Astrocyte (in vitro differentiated cells and primary cell): ENCODE data around the gene GAGE12E. TPM values are rescaled to one million over a fixed set of nuclear protein-coding genes. Genes with fewer than 3 reads are reported as not detected.
"Not testable (repeated sequence)": the region's sequence is repeated elsewhere in the genome, so short reads cannot be mapped to it uniquely, and the experiment has no call there.

ENCODE experiments used
- DNase-seq: peaks from one replicate; pipeline ENCODE4 v3.0.0-alpha.2; 2010; ENCODE audit warnings: low read depth
- FAIRE-seq: peaks from 2 replicates; lab custom pipeline; 2011; peaks lifted over from hg19 to GRCh38; lab: Jason Lieb, UNC
- H2AFZ ChIP-seq: 2 replicates; pipeline ENCODE4 v1.6.0; 2012; ENCODE audit warnings: low read depth, low read length, inconsistent platforms
- H3K27ac ChIP-seq: 2 replicates; pipeline ENCODE4 v1.5.1; 2011; ENCODE audit warnings: low read depth, low read length, inconsistent platforms
- H3K27me3 ChIP-seq: 2 replicates; pipeline ENCODE4 v1.6.0; 2011; ENCODE audit warnings: low read length, inconsistent platforms; ENCODE audit not compliant: insufficient read depth
- H3K36me3 ChIP-seq: 2 replicates; pipeline ENCODE4 v1.5.1; 2011; ENCODE audit warnings: low read length, inconsistent platforms; ENCODE audit not compliant: insufficient read depth
- H3K4me1 ChIP-seq: 2 replicates; pipeline ENCODE4 v1.5.1; 2011; ENCODE audit warnings: low read length, inconsistent platforms; ENCODE audit not compliant: insufficient read depth
- H3K4me2 ChIP-seq: 2 replicates; pipeline ENCODE4 v1.6.0; 2012; ENCODE audit warnings: low read length, inconsistent platforms
- H3K4me3 ChIP-seq: 2 replicates; pipeline ENCODE4 v1.5.1; 2011; ENCODE audit warnings: low read depth, mild to moderate bottlenecking, low read length, inconsistent platforms; ENCODE audit not compliant: insufficient read depth
- H3K79me2 ChIP-seq: 2 replicates; pipeline ENCODE4 v1.6.0; 2012; ENCODE audit warnings: mild to moderate bottlenecking, low read length, inconsistent platforms; ENCODE audit not compliant: insufficient read depth
- H3K9ac ChIP-seq: 2 replicates; pipeline ENCODE4 v1.6.0; 2012; ENCODE audit warnings: mild to moderate bottlenecking, low read length, inconsistent platforms
- H3K9me3 ChIP-seq: 2 replicates; pipeline ENCODE4 v1.5.1; 2012; ENCODE audit warnings: low read depth, mild to moderate bottlenecking, low read length, inconsistent platforms; ENCODE audit not compliant: insufficient read depth
- H4K20me1 ChIP-seq: 2 replicates; pipeline ENCODE4 v1.6.0; 2012; ENCODE audit warnings: low read length, inconsistent platforms; ENCODE audit not compliant: insufficient read depth
- H3K27ac Mint-ChIP-seq: one replicate; pipeline ENCODE4 v1.8.0; 2021; ENCODE audit warnings: mild to moderate bottlenecking, mixed read lengths; ENCODE audit not compliant: unreplicated experiment
- H3K27me3 Mint-ChIP-seq: one replicate; pipeline ENCODE4 v1.8.0; 2021; ENCODE audit warnings: low read depth, mixed read lengths; ENCODE audit not compliant: unreplicated experiment
- H3K36me3 Mint-ChIP-seq: one replicate; pipeline ENCODE4 v1.8.0; 2021; ENCODE audit warnings: low read depth, mixed read lengths; ENCODE audit not compliant: unreplicated experiment
- H3K4me1 Mint-ChIP-seq: one replicate; pipeline ENCODE4 v1.8.0; 2021; ENCODE audit warnings: low read depth, mixed read lengths; ENCODE audit not compliant: unreplicated experiment
- H3K4me3 Mint-ChIP-seq: one replicate; pipeline ENCODE4 v1.8.0; 2021; ENCODE audit warnings: mild to moderate bottlenecking, moderate library complexity, mixed read lengths; ENCODE audit not compliant: unreplicated experiment
- H3K9me3 Mint-ChIP-seq: one replicate; pipeline ENCODE4 v1.8.0; 2021; ENCODE audit warnings: mild to moderate bottlenecking, mixed read lengths; ENCODE audit not compliant: unreplicated experiment
- total RNA-seq: library from RNA; stranded (reverse); gene quantifications from 2 replicates; pipeline ENCODE4 v1.2.1, GENCODE V29; 2021

GAGE12E gene
- total RNA-seq, 1 donor from 2014 or later = not detected

GRCh38 chrX:49570100-49570499 is 19.0 kb downstream of the GAGE12E start, which contains the start of gene GAGE12G:
GAGE12G (plus strand) TSS chrX:49570400; CDS start chrX:49571555, 1,155 bp downstream.
- H3K27ac ChIP-seq, DNase-seq, H3K4me1 ChIP-seq, H3K4me3 ChIP-seq, H3K9me3 Mint-ChIP-seq, H3K36me3 ChIP-seq, H3K4me3 Mint-ChIP-seq, H3K36me3 Mint-ChIP-seq, H3K4me2 ChIP-seq, H3K9ac ChIP-seq, H3K27me3 ChIP-seq, H3K9me3 ChIP-seq, H3K27ac Mint-ChIP-seq, H3K79me2 ChIP-seq, H4K20me1 ChIP-seq, FAIRE-seq, H3K4me1 Mint-ChIP-seq, H3K27me3 Mint-ChIP-seq, H2AFZ ChIP-seq: not testable (repeated sequence)

- H3K27me3 ChIP-seq, H3K9ac ChIP-seq, H4K20me1 ChIP-seq, H3K27ac Mint-ChIP-seq, H3K4me3 Mint-ChIP-seq, H3K9me3 ChIP-seq, FAIRE-seq, H3K27ac ChIP-seq, H3K9me3 Mint-ChIP-seq, H3K4me1 ChIP-seq, H3K79me2 ChIP-seq, DNase-seq, H2AFZ ChIP-seq, H3K27me3 Mint-ChIP-seq, H3K36me3 ChIP-seq, H3K4me2 ChIP-seq, H3K36me3 Mint-ChIP-seq, H3K4me3 ChIP-seq, H3K4me1 Mint-ChIP-seq: not testable (repeated sequence)
These were observed 28.6 kb downstream of the GAGE12E start, which contains the start of gene GAGE12H for GRCh38 chrX:49579649-49580048. GAGE12H (plus strand) TSS chrX:49579949; CDS start chrX:49581104, 1,155 bp downstream.

- H3K27ac Mint-ChIP-seq, H4K20me1 ChIP-seq, H3K9me3 Mint-ChIP-seq, H2AFZ ChIP-seq, H3K9me3 ChIP-seq, H3K36me3 Mint-ChIP-seq, H3K4me2 ChIP-seq, H3K27me3 ChIP-seq, H3K36me3 ChIP-seq, H3K27ac ChIP-seq, H3K79me2 ChIP-seq, FAIRE-seq, H3K4me3 ChIP-seq, H3K4me1 Mint-ChIP-seq, H3K9ac ChIP-seq, H3K4me3 Mint-ChIP-seq, H3K27me3 Mint-ChIP-seq, H3K4me1 ChIP-seq, DNase-seq: not testable (repeated sequence)
These were observed 38.1 kb downstream of the GAGE12E start, which contains the start of gene GAGE2A for GRCh38 chrX:49589196-49589595. GAGE2A (plus strand) TSS chrX:49589496; CDS start chrX:49590651, 1,155 bp downstream.

- H2AFZ ChIP-seq, H3K27ac ChIP-seq, H3K27ac Mint-ChIP-seq, H3K79me2 ChIP-seq, H4K20me1 ChIP-seq, FAIRE-seq, H3K9ac ChIP-seq, H3K9me3 ChIP-seq, H3K4me1 ChIP-seq, H3K36me3 ChIP-seq, H3K27me3 ChIP-seq, H3K9me3 Mint-ChIP-seq, H3K36me3 Mint-ChIP-seq, H3K4me1 Mint-ChIP-seq, DNase-seq, H3K4me3 ChIP-seq, H3K27me3 Mint-ChIP-seq, H3K4me3 Mint-ChIP-seq, H3K4me2 ChIP-seq: not testable (repeated sequence)
These were observed 38.8 kb downstream of the GAGE12E start for GRCh38 chrX:49589769-49590478.

GRCh38 chrX:49590488-49590887 is 39.4 kb downstream of the GAGE12E start:
- H3K27ac Mint-ChIP-seq, DNase-seq, H4K20me1 ChIP-seq, H3K79me2 ChIP-seq, H3K4me1 ChIP-seq, H3K27me3 ChIP-seq, H3K9me3 Mint-ChIP-seq, H2AFZ ChIP-seq, H3K4me1 Mint-ChIP-seq, H3K9me3 ChIP-seq, H3K4me3 ChIP-seq, H3K27me3 Mint-ChIP-seq, H3K9ac ChIP-seq, H3K4me2 ChIP-seq, H3K4me3 Mint-ChIP-seq, H3K27ac ChIP-seq, H3K36me3 Mint-ChIP-seq, H3K36me3 ChIP-seq, FAIRE-seq: not testable (repeated sequence)

- not testable (repeated sequence) for H3K4me3 ChIP-seq, H3K36me3 Mint-ChIP-seq, H3K4me3 Mint-ChIP-seq, H4K20me1 ChIP-seq, H3K36me3 ChIP-seq, H3K27ac Mint-ChIP-seq, H3K4me1 Mint-ChIP-seq, H3K27ac ChIP-seq, DNase-seq, H3K79me2 ChIP-seq, H3K9me3 Mint-ChIP-seq, FAIRE-seq, H3K9ac ChIP-seq, H3K4me1 ChIP-seq, H3K9me3 ChIP-seq, H3K27me3 ChIP-seq, H2AFZ ChIP-seq, H3K4me2 ChIP-seq, H3K27me3 Mint-ChIP-seq
These were observed 47.6 kb downstream of the GAGE12E start, which contains the start of gene GAGE1 for GRCh38 chrX:49598720-49599119. GAGE1 (plus strand) TSS chrX:49599020; CDS start chrX:49600175, 1,155 bp downstream.
